Endodermal cell (in vitro differentiated cells): ENCODE measurements around the gene DPH2. TPM values are rescaled to one million over a fixed set of nuclear protein-coding genes. Genes with fewer than 3 reads are reported as not detected.

Experiments
- DNase-seq: peaks from one replicate; pipeline ENCODE4 v3.0.0-alpha.2; 2017
- H3K27ac ChIP-seq: 2 replicates; pipeline ENCODE4 v1.5.1; 2013; ENCODE audit warnings: mild to moderate bottlenecking, low read depth, low read length, moderate library complexity
- H3K27me3 ChIP-seq: 2 replicates; pipeline ENCODE4 v1.6.1; 2013; ENCODE audit warnings: mild to moderate bottlenecking, low read length, moderate library complexity; ENCODE audit not compliant: insufficient read depth, control insufficient read depth, poor library complexity, severe bottlenecking
- H3K36me3 ChIP-seq: 2 replicates; pipeline ENCODE4 v1.7.0; 2013; ENCODE audit warnings: mild to moderate bottlenecking, low read length, moderate library complexity; ENCODE audit not compliant: control insufficient read depth, insufficient read depth
- H3K4me1 ChIP-seq: one replicate; pipeline ENCODE4 v1.7.0; 2013; ENCODE audit warnings: low read length; ENCODE audit not compliant: control insufficient read depth, insufficient read depth
- H3K4me3 ChIP-seq: 2 replicates; pipeline ENCODE4 v1.5.1; 2013; ENCODE audit warnings: mild to moderate bottlenecking, low read length, moderate library complexity
- H3K9ac ChIP-seq: 2 replicates; pipeline ENCODE4 v1.6.1; 2013; ENCODE audit warnings: mild to moderate bottlenecking, low read length, moderate library complexity; ENCODE audit not compliant: poor library complexity, severe bottlenecking; ENCODE audit errors: extremely low read depth
- H3K9me3 ChIP-seq: 2 replicates; pipeline ENCODE4 v1.6.1; 2013; ENCODE audit warnings: mild to moderate bottlenecking, low read length, moderate library complexity; ENCODE audit not compliant: control insufficient read depth
- H3K27ac Mint-ChIP-seq: 2 replicates; pipeline ENCODE4 v1.8.0; 2020; ENCODE audit warnings: mixed read lengths
- H3K27me3 Mint-ChIP-seq: 2 replicates; pipeline ENCODE4 v1.8.0; 2021; ENCODE audit warnings: mild to moderate bottlenecking, mixed read lengths; ENCODE audit not compliant: insufficient read depth
- H3K36me3 Mint-ChIP-seq: 2 replicates; pipeline ENCODE4 v1.8.0; 2020; ENCODE audit warnings: low read depth, mixed read lengths
- H3K4me1 Mint-ChIP-seq: 2 replicates; pipeline ENCODE4 v1.8.0; 2020; ENCODE audit warnings: mixed read lengths
- H3K4me3 Mint-ChIP-seq: 2 replicates; pipeline ENCODE4 v1.8.0; 2020; ENCODE audit warnings: mild to moderate bottlenecking, moderate library complexity, mixed read lengths
- H3K9me3 Mint-ChIP-seq: 2 replicates; pipeline ENCODE4 v1.8.0; 2020; ENCODE audit warnings: mild to moderate bottlenecking, mixed read lengths
- WGBS, 2 experiments: methylation state at CpG; one replicate each; pipeline versions ENCODE4 v1.1.5 to v1.1.7; 2013; ENCODE audit warnings: missing lambda C conversion rate in 2 of 2, mixed read lengths in 1 of 2; ENCODE audit not compliant: insufficient coverage in 1 of 2, insufficient read length in 1 of 2; 5-methylcytosine and 5-hydroxymethylcytosine counted together
- total RNA-seq, 2 donors: library from RNA; stranded (reverse); fragmentation: NEBNext Ultra II Directional in 1 of 2; extraction: Animal tissue kit (Norgen Biotek cat#: 25700) in 1 of 2; gene quantifications; 2 replicates in 1 of 2; 3 replicates in 1 of 2; pipeline ENCODE4 v1.2.1, GENCODE V29; 2021
- TF ChIP-seq, protein P1 (sequence below): fragments of 200-600 bp; sonication (generic); conservative IDR thresholded peaks from 2 replicates; pipeline ENCODE4 v1.5.0; 2021; ENCODE audit warnings: antibody characterized with exemption, mild to moderate bottlenecking

DPH2 gene
- total RNA-seq, 2 donors from 2014 or later, result 28.5 to 31.3 TPM

DNA sequence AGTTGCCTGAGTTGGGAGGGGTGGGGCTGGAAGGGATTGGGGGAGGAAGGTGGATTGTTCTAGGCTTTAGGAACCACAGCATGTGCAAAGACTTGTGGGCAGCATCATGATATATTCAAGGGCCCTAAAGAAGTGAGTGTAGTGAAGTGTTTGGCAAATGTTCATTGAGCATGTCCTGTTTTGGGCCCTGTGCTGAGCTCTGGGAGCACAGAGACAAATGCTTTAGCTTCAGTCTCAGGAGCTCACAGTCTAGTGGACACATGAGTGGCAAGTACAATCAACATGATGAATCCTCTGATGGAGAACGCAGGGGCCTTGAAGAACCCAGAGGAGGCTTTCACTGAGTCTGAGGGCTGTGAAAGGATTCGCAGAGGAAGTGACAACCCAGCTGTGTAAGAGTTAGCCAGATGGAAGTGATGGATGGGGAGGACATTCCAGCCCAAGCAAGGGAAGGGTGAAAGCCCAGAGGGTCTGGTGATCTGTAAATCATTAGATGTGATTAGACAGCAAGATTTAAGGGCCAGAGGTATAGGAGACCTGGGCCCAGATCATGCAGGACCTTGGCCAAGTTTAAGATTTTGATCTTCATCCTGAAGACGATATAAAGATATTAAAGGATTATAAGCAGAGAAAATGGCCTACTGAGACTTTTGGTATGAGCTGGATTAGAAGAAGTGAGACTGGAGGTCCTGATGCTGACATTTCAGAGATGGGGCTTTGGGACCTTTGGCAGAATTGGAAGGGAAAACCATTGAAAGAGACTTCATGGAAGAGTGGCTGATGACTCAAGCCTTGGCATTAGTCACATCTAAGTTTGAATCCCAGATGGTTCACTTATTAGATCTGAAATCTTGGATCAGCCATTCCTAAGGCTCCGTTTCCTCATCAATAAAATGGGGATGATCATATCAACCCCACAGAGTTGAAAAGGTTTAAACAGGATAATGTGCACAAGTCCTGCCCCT is 18.5 kb upstream of the DPH2 start:
- no peak overlapping the region for H3K4me3 ChIP-seq
- Mint-ChIP-seq H3K9me3 (no peaks in the 10 kb centered on the region), H3K4me1 (peaks cover 14% of the 10 kb centered on the region), H3K27me3 (no peaks in the 10 kb centered on the region), H3K27ac (no peak overlapping the region), H3K4me3 (no peak overlapping the region), H3K36me3 (peaks cover 3% of the 10 kb centered on the region)
- no peaks in the 10 kb centered on the region for H3K27me3 ChIP-seq
- TF ChIP-seq, protein P1, sequence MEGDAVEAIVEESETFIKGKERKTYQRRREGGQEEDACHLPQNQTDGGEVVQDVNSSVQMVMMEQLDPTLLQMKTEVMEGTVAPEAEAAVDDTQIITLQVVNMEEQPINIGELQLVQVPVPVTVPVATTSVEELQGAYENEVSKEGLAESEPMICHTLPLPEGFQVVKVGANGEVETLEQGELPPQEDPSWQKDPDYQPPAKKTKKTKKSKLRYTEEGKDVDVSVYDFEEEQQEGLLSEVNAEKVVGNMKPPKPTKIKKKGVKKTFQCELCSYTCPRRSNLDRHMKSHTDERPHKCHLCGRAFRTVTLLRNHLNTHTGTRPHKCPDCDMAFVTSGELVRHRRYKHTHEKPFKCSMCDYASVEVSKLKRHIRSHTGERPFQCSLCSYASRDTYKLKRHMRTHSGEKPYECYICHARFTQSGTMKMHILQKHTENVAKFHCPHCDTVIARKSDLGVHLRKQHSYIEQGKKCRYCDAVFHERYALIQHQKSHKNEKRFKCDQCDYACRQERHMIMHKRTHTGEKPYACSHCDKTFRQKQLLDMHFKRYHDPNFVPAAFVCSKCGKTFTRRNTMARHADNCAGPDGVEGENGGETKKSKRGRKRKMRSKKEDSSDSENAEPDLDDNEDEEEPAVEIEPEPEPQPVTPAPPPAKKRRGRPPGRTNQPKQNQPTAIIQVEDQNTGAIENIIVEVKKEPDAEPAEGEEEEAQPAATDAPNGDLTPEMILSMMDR, result no peak
- 92 to 94% methylated on average over 2 to 4 of the region's 4 CpGs for WGBS, 2 experiments
- no peak for DNase-seq
- no peaks in the 10 kb centered on the region for H3K9me3 ChIP-seq
- H3K9ac ChIP-seq, result no peak overlapping the region
- H3K36me3 ChIP-seq, result peaks cover 13% of the 10 kb centered on the region
- no peak overlapping the region for H3K27ac ChIP-seq
- peaks cover 7% of the 10 kb centered on the region for H3K4me1 ChIP-seq

DNA sequence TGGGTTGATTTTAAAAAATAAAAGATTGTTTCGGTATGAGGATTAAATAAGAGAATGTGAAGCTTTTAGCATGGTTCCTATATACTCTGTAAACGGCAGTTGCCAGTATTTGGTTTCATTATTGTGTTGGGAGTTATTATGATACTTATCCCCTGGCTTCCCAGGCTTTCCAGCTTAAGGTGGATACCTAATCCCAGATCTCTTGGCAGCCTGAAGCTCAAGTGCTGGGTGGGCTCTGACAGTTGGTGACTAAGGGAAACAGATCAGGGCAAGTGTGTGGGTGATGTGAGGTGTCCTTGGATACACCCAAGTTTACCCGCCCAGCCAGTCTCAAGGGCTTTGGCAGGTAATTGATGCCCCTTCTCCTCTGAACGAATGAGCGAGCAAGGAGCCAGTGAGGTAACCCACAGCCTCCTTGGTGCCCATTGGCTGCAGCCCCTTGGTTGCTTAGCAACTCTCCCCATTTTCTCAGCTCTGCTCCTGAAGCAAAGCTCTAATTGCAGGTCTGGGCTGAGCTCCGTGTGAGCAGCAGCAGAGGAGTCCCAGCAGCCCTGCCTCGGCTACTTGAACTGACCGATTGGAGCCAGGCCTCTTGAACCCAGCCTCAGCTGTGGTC is 17.0 kb upstream of the DPH2 start:
- peak; percentile 90 for DNase-seq
- peaks cover 5% of the 10 kb centered on the region for H3K4me1 ChIP-seq
- Mint-ChIP-seq H3K27me3 (no peaks in the 10 kb centered on the region), H3K4me3 (no peak overlapping the region), H3K36me3 (peaks cover 8% of the 10 kb centered on the region), H3K4me1 (peaks cover 14% of the 10 kb centered on the region), H3K9me3 (no peaks in the 10 kb centered on the region), H3K27ac (no peak overlapping the region)
- H3K9ac ChIP-seq, result no peak overlapping the region
- no peak overlapping the region for H3K27ac ChIP-seq
- no peaks in the 10 kb centered on the region for H3K27me3 ChIP-seq
- H3K9me3 ChIP-seq, result no peaks in the 10 kb centered on the region
- TF ChIP-seq, protein P1, result no peak
- H3K36me3 ChIP-seq, result peaks cover 25% of the 10 kb centered on the region
- H3K4me3 ChIP-seq, result no peak overlapping the region
- WGBS, 2 experiments, result 70 to 86% methylated on average over 8 of the region's 8 CpGs

DNA sequence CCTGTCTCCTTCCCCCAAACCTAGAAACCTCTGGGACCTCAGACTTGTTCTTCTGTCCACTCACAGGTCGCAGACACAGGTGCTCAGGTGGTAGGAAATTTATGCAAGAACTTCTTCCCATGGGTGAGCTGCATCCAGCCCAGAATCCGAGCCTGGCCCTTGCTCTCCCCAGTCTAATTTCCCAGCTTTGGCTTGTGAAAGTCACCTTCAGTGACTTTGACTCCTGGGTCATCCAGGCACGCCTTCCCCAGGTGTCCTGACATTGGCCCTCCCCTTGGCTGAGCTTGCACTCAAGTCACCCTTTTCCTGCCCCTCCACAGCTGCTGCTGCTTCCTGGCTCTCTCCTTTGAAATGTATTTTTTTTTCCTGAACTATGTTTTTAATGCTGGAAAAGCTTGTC is 16.4 kb upstream of the DPH2 start:
- no peaks in the 10 kb centered on the region for H3K27me3 ChIP-seq
- H3K4me3 ChIP-seq, result no peak overlapping the region
- TF ChIP-seq, protein P1, result no peak
- Mint-ChIP-seq H3K9me3 (no peaks in the 10 kb centered on the region), H3K27ac (no peak overlapping the region), H3K36me3 (peaks cover 10% of the 10 kb centered on the region), H3K27me3 (no peaks in the 10 kb centered on the region), H3K4me1 (peaks cover 10% of the 10 kb centered on the region), H3K4me3 (no peak overlapping the region)
- no peak for DNase-seq
- H3K9ac ChIP-seq, result no peak overlapping the region
- H3K9me3 ChIP-seq, result no peaks in the 10 kb centered on the region
- H3K36me3 ChIP-seq, result peaks cover 28% of the 10 kb centered on the region
- no peaks in the 10 kb centered on the region for H3K4me1 ChIP-seq
- no peak overlapping the region for H3K27ac ChIP-seq
- WGBS, 2 experiments, result 90 to 97% methylated on average over 3 of the region's 3 CpGs
